Tibial artery (tissue), 4 donors: Measurements from ENCODE around the gene LCK.

ENCODE experiments used
- DNase-seq, 2 donors: peaks; one replicate each; pipeline ENCODE4 v3.0.0-alpha.2; 2019
- H3K27ac ChIP-seq, 2 donors: fragments of 200-600 bp; sonication (generic) in 1 of 2; 1 replicate in 1 of 2; 2 replicates in 1 of 2; pipeline ENCODE4 v1.5.1; 2018 to 2019; ENCODE audit warnings: mild to moderate bottlenecking in 1 of 2
- H3K27me3 ChIP-seq, 2 donors: fragments of 200-600 bp; sonication (generic) in 1 of 2; one replicate each; pipeline versions ENCODE4 v1.5.1 to v1.6.0; 2016 to 2019
- H3K36me3 ChIP-seq, 3 donors: fragments of 200-600 bp; sonication (generic) in 2 of 3; one replicate each; pipeline ENCODE4 v1.5.1; 2016 to 2019; ENCODE audit warnings: mild to moderate bottlenecking in 2 of 3
- H3K4me1 ChIP-seq, 4 donors: fragments of 200-600 bp; sonication (generic) in 2 of 4; 1 replicate in 3 of 4; 2 replicates in 1 of 4; pipeline ENCODE4 v1.5.1; 2016 to 2019
- H3K4me3 ChIP-seq, 2 donors: fragments of 200-600 bp; sonication (generic) in 1 of 2; 1 replicate in 1 of 2; 2 replicates in 1 of 2; pipeline ENCODE4 v1.5.1; 2018 to 2019; ENCODE audit warnings: mild to moderate bottlenecking in 2 of 2
- H3K9me3 ChIP-seq, 3 donors: fragments of 200-600 bp; sonication (generic) in 1 of 3; one replicate each; pipeline ENCODE4 v1.5.1; 2016 to 2019
- CTCF ChIP-seq, 2 experiments: fragments of 200-600 bp in 1 of 2; fragments of 450-650 bp in 1 of 2; IDR thresholded peaks; one replicate each; pipeline ENCODE4 v1.5.1; 2017 to 2019; ENCODE audit warnings: antibody characterized with exemption in 2 of 2, mild to moderate bottlenecking in 1 of 2, moderate library complexity in 1 of 2
- intact Hi-C: fragments of 100-400 bp; cut with DNase I; formaldehyde crosslinking; loops from one replicate; pipeline ENCODE4 v1.15.0; 2023; ENCODE audit warnings: low total_unique reads

The LCK gene

GRCh38 chr1:32221980-32222755 lies 28.9 kb upstream of the LCK start, which contains the start of the genes EIF3I and TMEM234:
EIF3I (plus strand) TSS chr1:32222407; CDS start chr1:32222442, 35 bp downstream.
TMEM234 (minus strand) TSS chr1:32222353; CDS start chr1:32222322, 31 bp downstream.
- intact Hi-C loops: loop anchor here (5.0 kb wide), 1 partner anchor 70 kb away; the partner anchor contains the start of gene HDAC1
- peak within 1 kb of the TSS; percentile 90 to 92 for H3K27ac ChIP-seq
- H3K27me3 ChIP-seq: no peaks in the 10 kb centered on the region
- H3K4me3 ChIP-seq: peak within 1 kb of the TSS; percentile 65 to 86
- H3K4me1 ChIP-seq: peaks cover 0 to 34% (median 28%) of the 10 kb centered on the region in 4 donors
- peak; percentile 94 to 95 for DNase-seq
- no peaks in the 10 kb centered on the region for H3K9me3 ChIP-seq
- H3K36me3 ChIP-seq: peaks cover 30 to 62% (median 37%) of the 10 kb centered on the region in 3 donors
- no peak for TF ChIP-seq CTCF (IDR thresholded peaks at IDR 0.05)

GRCh38 chr1:32223683-32224082 lies 27.4 kb upstream of the LCK start:
- Histone ChIP-seq H3K4me3 (peak overlapping the region; percentile 65 to 86), H3K4me1 (peaks cover 0 to 34% (median 28%) of the 10 kb centered on the region in 4 donors)

GRCh38 chr1:32224285-32224684 lies 26.8 kb upstream of the LCK start:
- no peak for TF ChIP-seq CTCF (IDR thresholded peaks at IDR 0.05)
- no peak overlapping the region for H3K4me3 ChIP-seq
- no peaks in the 10 kb centered on the region for H3K27me3 ChIP-seq
- peaks cover 0 to 34% (median 28%) of the 10 kb centered on the region in 4 donors for H3K4me1 ChIP-seq
- intact Hi-C loops: loop anchor here (5.0 kb wide), 1 partner anchor 68 kb away; the partner anchor contains the start of gene HDAC1
- H3K27ac ChIP-seq: no peak overlapping the region
- H3K36me3 ChIP-seq: peaks cover 38 to 62% (median 55%) of the 10 kb centered on the region in 3 donors
- DNase-seq: no peak
- H3K9me3 ChIP-seq: no peaks in the 10 kb centered on the region

More at GRCh38 chr1:32223683-32224082, 27.4 kb upstream of the LCK start:
- H3K27me3 ChIP-seq: no peaks in the 10 kb centered on the region
- H3K36me3 ChIP-seq: peaks cover 32 to 62% (median 49%) of the 10 kb centered on the region in 3 donors
- H3K27ac ChIP-seq: peak overlapping the region in 1 of 2 donors; percentile 92
- TF ChIP-seq CTCF (IDR thresholded peaks at IDR 0.05): no peak
- intact Hi-C loops: loop anchor here (5.0 kb wide), 1 partner anchor 69 kb away; the partner anchor contains the start of gene HDAC1
- DNase-seq: no peak
- no peaks in the 10 kb centered on the region for H3K9me3 ChIP-seq

- Histone ChIP-seq H3K36me3 (peaks cover 64 to 100% (median 84%) of the 10 kb centered on the region in 3 donors), H3K4me1 (peaks cover 0 to 7% (median 4%) of the 10 kb centered on the region in 4 donors), H3K27me3 (no peaks in the 10 kb centered on the region), H3K27ac (no peak overlapping the region), H3K9me3 (no peaks in the 10 kb centered on the region), H3K4me3 (no peak overlapping the region)
- TF ChIP-seq CTCF (IDR thresholded peaks at IDR 0.05): no peak
- DNase-seq: no peak
- intact Hi-C loops: no loop called here
Measured at GRCh38 chr1:32228771-32229170, 22.3 kb upstream of the LCK start.

GRCh38 chr1:32231843-32232432 lies 19.1 kb upstream of the LCK start:
- no peaks in the 10 kb centered on the region for H3K4me1 ChIP-seq
- H3K27me3 ChIP-seq: no peaks in the 10 kb centered on the region
- H3K9me3 ChIP-seq: no peaks in the 10 kb centered on the region
- peaks cover 45 to 87% (median 62%) of the 10 kb centered on the region in 3 donors for H3K36me3 ChIP-seq
- intact Hi-C loops: loop anchor here (10.0 kb wide), 1 partner anchor 47 kb away; no protein-coding TSS in a partner anchor
- no peak overlapping the region for H3K27ac ChIP-seq
- H3K4me3 ChIP-seq: no peak overlapping the region
- DNase-seq: no peak
- no peak for TF ChIP-seq CTCF (IDR thresholded peaks at IDR 0.05)
